ENCODE results near the gene UACA.
"Not testable (repeated sequence)": the region's sequence is repeated elsewhere in the genome, so short reads cannot be mapped to it uniquely, and the experiment has no call there.

UACA gene

GRCh38 chr15:70663069-70663468 lies 100.3 kb downstream of the UACA start:
- DNase-seq: not testable (repeated sequence)

GRCh38 chr15:70659662-70660061 lies 103.7 kb downstream of the UACA start:
- DNase-seq: no peak

GRCh38 chr15:70658641-70659040 lies 104.7 kb downstream of the UACA start:
- DNase-seq: no peak

- DNase-seq: no peak
Measured at GRCh38 chr15:70653426-70653825, 109.9 kb downstream of the UACA start.

GRCh38 chr15:70652341-70652740 lies 111.0 kb downstream of the UACA start:
- DNase-seq: no peak

GRCh38 chr15:70651303-70651845 lies 112.0 kb downstream of the UACA start:
- no peak for DNase-seq

DNA sequence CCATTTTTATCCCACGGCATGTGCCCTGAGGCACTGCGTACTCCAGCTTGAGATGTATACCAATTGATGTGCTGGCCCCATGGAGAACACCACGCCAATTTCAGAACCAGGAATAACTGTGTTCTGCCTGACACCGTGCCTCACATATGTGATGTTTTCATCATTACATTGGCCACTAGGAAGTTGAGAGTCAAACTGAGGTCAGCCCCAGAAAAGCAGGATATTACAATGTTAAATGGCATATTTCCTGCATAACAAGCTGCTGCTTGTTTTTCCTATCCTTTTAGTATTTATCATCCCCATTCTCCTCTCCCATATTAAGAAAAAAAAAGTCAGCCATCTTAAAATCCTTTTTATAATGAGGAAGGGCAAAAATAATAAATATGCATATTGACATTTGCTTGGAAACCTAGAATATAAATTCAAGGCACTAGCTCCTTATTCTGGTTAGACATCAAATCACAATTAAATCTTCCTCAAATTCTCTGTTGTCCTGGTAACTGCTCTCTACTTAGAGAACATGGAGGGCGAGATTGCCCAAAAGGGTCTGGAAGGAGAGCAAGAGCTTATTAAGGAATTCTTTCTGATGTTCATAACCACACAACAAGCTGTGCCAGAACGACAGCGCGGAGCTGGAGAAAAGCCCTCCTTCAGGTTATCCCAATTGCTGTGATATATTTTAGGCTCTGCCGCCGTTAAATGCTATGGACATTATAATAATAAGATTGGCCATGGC lies 112.6 kb downstream of the UACA start:
- no peak for DNase-seq

GRCh38 chr15:70647396-70647795 lies 116.0 kb downstream of the UACA start:
- DNase-seq: no peak

DNA sequence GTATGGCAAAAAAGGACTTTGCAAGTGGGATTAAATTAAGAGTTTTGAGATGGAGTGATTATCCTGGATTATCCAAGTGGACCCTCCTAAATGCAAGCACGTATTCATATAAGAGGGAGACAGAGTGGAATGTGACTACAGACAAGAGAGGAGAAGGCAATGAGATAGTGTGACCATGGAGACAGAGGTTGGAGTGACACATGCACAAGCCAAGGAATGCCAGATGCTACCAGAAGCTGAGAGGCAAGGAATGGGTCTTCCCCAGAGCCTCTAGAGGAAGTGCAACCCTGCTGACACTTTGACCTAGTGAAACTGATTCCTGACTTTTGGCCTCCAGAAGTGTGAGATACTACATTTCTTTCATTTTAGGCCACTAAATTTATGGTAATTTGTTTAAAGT lies 117.2 kb downstream of the UACA start:
- DNase-seq: no peak

DNA sequence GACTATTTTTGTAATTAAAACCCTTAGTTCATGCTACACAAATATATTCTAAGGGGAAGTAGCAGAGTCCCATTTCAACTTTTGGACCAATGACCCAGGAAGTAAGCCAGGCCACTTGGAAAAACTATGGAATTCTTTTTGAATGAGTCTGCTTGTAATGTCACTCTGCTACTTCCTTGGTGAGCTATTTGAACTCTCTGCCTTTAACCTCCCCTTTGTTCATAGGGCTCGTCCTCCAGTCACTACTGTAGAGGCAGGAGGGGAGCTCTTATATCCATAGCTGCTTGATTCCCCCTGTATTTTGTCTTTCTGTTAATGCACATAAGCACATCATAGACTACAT lies 119.6 kb downstream of the UACA start:
- no peak for DNase-seq

GRCh38 chr15:70643106-70643782 lies 120.1 kb downstream of the UACA start:
- DNase-seq: no peak

DNA sequence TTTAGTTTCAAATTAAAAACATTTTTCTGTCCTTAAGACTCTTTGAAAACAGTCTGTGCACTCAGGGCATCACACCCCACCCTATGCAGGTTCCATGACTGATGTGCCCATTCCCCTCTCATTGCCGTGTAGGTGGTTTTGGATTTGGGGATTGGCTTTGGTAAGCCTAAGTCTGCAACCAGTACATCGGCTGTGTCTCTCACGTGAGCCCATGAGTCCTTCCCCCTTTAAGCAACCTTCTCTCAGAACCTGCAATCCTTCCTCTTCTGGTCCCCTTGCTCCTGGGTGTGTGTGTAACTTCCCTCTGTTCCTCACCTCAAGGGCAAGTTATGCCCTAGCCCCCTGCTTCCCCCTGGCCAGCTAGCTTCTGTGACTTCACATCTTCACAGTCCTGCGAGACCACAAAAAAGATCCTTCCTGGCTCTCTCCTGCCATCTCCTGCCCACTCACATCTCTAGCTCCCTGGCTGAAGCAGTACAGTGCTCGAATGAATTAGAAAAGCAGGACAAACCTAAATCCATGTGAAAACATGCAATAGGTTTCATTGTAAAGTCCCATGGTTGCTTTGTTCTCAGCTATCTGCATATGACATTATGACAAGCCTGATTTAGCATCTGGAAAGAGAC lies 126.7 kb downstream of the UACA start:
- no peak for DNase-seq

GRCh38 chr15:70635895-70636294 lies 127.5 kb downstream of the UACA start:
- no peak for DNase-seq

GRCh38 chr15:70633991-70634390 lies 129.4 kb downstream of the UACA start:
- no peak for DNase-seq

DNA sequence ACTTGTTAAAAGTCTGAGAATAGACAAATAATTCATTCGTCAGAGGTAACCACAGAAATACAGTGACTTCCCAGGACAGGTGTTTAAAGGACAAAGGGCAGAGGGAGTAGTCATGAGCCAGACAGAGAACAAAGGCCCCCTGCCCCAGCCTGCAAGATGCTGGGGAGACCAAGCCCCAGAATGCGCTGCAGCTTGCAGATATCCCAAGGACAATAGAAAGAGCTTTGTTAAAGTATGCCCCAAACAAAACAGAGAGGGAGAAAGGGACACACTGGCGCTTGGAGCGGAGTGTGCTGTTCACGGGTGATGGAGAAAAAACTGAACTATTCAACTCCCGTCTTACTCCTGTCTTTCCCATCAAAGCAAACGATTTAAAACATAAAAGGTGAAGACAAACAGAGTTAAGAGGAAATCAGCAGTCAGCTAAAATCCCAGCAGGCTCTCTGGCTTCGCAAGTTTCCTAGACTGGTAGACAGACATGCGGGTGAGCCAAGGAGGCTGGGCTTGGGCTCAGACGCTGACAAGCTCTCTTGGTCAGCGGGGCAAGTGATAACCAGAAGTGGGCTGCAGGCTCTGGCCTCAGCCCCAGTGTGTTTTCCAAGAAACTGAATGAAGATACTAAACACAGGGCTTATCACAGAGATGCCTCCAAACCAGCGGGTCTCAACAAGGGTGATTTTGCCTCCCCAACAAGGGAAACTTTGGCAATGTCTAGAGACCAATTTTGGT lies 130.1 kb downstream of the UACA start:
- no peak for DNase-seq

GRCh38 chr15:70632491-70633102 lies 130.8 kb downstream of the UACA start:
- DNase-seq: no peak

DNA sequence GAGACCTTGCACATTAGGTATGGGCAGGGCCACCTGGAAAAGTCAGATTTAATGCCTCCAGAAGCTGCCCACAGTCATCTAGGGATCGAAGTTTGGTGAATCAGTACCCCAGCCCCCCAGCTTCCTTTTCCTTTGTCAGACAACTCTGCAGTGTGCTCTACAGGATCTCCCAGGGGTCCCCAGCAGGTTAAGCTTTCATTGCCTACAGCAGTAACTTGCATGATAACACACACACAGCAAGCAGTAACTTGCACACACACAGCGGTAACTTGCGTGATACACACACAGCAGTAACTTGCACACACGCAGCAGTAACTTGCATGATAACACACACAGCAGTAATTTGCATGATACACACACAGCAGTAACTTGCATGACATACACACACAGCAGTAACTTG lies 131.3 kb downstream of the UACA start:
- no peak for DNase-seq

GRCh38 chr15:70629735-70630273 lies 133.6 kb downstream of the UACA start:
- DNase-seq: no peak

GRCh38 chr15:70628549-70628896 lies 134.8 kb downstream of the UACA start:
- DNase-seq: no peak

GRCh38 chr15:70627734-70628548 lies 135.4 kb downstream of the UACA start:
- no peak for DNase-seq

DNA sequence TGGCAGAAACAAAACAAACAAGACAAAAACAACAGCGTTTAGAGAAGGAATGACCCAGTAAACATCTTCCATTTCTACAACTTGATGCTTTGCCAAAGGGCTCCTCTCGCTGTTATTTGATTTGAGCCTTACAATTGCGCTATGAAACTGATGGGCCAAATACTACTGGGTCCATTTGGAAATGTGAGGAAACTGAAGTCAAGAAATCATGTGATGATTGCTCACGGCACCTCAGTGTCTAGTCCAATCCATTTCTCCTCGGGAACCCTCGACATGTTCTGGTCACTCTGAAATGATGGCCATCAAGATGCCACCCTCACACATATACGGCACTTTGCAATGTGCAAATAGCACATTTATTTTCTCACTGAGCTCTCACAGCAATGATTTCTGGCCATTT lies 136.0 kb downstream of the UACA start:
- no peak for DNase-seq

DNA sequence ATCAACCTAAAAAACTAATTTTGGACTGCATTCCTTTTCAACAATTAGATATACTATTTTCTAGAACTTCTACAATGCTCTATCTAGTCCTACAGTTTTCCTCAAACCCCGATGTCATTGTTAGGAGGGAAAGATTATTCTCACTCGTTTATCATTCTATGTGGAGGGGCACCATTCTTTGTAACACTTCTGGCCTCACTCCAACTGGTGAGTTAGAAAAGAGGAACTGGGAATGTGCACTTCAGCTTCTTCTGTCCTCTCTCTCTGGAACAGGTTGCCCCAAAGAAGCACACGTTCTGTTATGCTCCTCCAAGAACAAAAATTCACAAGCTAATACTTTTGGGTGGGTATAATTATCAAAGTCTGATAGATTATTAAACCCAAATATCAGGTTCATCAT lies 137.9 kb downstream of the UACA start:
- DNase-seq: no peak

All from NCI-H526 treated with DMSO at 0.1 percent for 48 hours (cell line).